Ureter (tissue), 1 donor: Measurements from ENCODE around the gene DOCK7. TPM values are rescaled to one million over a fixed set of nuclear protein-coding genes. Genes with fewer than 3 reads are reported as not detected.
"Not testable (repeated sequence)": the region's sequence is repeated elsewhere in the genome, so short reads cannot be mapped to it uniquely, and the experiment has no call there.

Experiments
- DNase-seq: peaks from one replicate; pipeline ENCODE4 v3.0.0-alpha.2; 2020; ENCODE audit warnings: low spot score
- total RNA-seq: library from RNA; stranded (reverse); gene quantifications from one replicate; pipeline ENCODE4 v1.2.4, GENCODE V29; 2023
- donor health status: DM: yes; HTN: yes; CAD: no.

Gene DOCK7
- total RNA-seq, 1 donor from 2014 or later: 61.4 TPM

DNA sequence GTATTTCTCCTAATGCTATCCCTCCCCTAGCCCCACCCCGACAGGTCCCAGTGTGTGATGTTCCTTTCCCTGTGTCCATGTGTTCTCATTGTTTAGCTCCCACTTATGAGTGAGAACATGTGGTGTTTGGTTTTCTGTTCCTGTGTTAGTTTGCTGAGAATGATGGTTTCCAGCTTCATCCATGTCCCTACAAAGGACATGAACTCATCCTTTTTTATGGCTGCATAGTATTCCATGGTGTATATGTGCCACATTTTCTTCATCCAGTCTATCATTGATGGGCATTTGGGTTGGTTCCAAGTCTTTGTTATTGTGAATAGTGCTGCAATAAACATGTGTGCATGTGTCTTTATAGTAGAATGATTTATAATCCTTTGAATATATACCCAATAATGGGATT, 77.6 kb downstream of the DOCK7 start:
- not testable (repeated sequence) for DNase-seq

DNA sequence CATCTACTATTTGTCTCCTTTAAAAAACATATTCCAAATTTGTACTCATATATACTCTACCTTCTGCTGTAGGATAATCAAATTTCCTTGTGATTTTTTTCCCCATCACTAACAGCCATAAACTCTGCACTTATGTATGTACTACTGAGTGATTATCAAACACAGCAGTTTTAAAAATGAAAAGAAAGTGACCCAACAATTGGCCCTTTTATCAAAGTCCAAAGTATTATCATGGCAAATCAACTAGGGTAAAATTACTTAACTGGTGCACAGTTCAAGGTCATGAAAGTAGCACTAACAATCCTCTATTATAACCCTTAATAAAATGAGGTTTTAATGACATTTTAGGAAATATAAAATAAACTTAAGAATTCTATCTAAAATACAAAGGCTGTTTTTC, 79.3 kb downstream of the DOCK7 start:
- no peak for DNase-seq

DNA sequence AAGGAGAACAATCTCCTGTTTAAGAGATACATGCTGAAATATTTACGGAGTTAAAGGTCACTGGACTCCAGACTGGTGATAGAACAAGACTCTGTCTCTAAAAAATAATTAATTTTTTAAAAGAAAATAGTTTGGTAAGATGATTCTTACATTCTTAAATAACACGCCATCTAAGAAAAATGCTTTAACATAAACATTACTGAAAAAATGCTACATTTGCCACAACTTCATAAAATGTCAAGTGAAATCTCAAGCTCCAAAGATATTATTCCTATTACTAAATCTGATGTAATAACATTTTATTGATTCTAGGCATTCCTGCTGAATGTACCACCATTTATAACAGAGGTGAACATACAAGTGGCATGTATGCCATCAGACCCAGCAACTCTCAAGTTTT, 86.7 kb downstream of the DOCK7 start:
- no peak for DNase-seq

- DNase-seq: no peak
Measured at GRCh38 chr1:62599044-62599443, 89.1 kb downstream of the DOCK7 start.

GRCh38 chr1:62597281-62597680, 90.9 kb downstream of the DOCK7 start, which contains the start of gene ANGPTL3:
Gene ANGPTL3 (plus strand): TSS chr1:62597520. CDS start chr1:62597567, 47 bp downstream.
- DNase-seq: no peak

DNA sequence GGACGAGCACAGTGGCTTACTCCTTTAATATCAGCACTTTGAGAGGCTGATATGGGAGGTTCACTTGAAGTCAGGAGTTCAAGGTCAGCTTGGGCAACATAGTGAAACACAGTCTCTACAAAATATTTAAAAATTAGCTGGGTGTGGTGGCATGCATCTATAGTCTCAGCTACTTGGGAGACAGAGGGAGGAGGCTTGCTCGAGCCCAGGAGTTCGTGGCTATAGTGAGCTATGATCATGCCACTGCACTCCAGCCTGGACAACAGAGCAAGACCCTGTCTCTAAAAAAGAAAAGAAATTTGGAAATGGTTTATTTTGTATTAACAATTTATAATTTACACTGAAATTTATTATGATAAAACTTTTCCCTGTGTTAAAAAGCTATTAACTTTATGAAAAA, 92.5 kb downstream of the DOCK7 start:
- no peak for DNase-seq

- no peak for DNase-seq
Measured at GRCh38 chr1:62593825-62594394, 94.3 kb downstream of the DOCK7 start.

DNA sequence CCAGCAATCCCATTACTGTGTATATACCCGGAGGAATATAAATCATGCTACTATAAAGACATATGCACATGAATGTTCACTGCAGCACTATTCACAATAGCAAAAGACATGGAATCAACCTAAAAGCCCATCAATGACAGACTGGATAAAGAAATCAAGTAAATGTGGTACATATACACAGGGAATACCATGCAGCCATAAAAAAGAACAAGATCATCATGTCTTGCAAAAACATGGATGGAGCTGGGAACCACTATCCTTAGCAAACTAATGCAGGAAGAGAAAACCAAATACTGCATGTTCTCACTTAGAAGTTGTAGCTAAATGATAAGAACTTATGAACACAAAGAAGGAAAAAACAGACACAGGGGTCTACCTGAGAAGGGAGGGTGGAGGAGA, 97.2 kb downstream of the DOCK7 start:
- DNase-seq: no peak

GRCh38 chr1:62590255-62590969, 97.8 kb downstream of the DOCK7 start:
- no peak for DNase-seq

DNA sequence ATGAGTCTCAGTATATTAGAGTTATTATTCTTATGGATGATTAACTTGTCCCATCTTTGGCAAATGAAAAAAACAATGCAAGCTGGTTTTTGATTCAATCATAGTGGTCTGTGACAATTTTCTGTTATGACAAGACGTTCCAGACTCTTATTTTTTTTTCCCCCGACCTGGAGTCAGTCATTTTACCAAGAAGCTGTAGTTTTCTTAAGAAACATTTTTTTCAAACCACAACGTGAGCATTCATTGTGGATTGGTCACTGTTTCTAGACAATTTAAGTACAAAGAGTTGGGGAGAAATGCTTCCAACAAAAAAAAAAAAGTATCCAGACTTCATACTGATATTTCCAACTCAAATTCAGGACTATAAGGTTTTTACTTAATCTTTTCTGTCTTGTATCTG, 98.9 kb downstream of the DOCK7 start:
- no peak for DNase-seq

- no peak for DNase-seq
Measured at GRCh38 chr1:62588000-62588399, 100.2 kb downstream of the DOCK7 start.

DNA sequence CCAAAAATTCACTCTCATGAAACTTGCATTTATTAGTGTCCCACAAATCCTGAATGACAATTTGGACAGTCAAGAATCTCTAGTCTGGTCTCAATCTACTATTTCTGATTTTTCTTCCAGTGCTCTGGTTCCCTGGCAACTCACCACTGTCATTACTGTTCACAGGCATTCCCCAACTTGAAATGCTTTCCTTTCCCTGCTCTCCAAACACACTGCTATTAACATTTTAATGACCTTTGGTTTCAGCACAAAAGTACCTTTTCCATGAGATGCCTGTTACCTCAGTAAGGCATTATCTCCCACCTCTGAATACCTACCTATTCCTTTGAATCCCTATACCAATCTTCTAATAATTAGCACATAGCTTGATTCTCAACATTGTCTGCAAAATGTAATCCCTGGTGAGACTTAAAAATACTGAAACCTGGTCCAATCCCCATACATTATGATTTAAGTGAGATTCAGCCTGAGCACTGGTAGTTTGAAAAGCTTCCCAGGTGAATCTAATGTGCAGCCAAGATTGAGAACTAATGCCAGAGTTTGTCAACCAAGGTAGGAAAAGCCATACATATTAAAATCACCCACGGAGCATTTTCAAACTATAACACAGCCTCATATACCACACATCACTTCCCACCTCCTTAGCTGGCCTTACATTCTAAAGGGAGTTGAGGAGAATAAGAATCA, 102.6 kb downstream of the DOCK7 start:
- DNase-seq: no peak

DNA sequence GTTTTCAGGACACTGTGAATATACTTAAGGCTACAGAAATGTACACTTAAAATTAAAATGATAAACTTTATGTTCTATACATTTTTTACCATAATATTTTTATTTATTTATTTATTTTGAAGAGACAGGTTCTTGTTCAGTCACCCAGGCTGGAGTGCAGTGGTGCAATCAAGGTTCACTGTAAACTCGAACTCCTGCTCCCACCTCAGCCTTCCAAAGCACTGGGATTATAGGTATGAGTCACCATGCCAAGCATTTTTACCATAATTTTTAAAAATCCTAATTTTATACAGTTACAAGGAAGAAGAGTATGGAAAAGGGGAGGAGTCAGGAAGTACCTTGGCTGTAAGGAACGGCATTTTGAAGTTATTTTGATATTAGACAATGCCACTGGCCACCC, 114.5 kb downstream of the DOCK7 start:
- DNase-seq: no peak

- DNase-seq: no peak
Measured at GRCh38 chr1:62572476-62572875, 115.7 kb downstream of the DOCK7 start.

GRCh38 chr1:62571517-62571916, 116.7 kb downstream of the DOCK7 start:
- not testable (repeated sequence) for DNase-seq

DNA sequence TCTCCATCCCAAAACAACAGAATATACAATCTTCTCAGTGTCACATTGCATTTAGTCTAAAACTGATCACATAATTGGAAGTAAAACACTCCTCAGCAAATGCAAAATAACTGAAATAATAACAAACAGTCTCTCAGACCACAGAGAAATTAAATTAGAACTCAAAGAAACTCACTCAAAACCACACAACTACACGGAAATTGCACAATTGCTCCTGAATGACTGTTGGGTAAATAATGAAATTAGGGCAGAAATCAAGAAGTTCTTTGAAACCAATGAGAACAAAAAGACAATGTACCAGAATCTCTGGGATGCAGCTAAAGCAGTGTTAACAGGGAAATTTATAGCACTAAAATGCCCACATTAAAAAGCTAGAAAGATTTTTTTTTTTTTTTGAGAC, 120.3 kb downstream of the DOCK7 start:
- not testable (repeated sequence) for DNase-seq

GRCh38 chr1:62567182-62567581, 121.0 kb downstream of the DOCK7 start:
- not testable (repeated sequence) for DNase-seq

DNA sequence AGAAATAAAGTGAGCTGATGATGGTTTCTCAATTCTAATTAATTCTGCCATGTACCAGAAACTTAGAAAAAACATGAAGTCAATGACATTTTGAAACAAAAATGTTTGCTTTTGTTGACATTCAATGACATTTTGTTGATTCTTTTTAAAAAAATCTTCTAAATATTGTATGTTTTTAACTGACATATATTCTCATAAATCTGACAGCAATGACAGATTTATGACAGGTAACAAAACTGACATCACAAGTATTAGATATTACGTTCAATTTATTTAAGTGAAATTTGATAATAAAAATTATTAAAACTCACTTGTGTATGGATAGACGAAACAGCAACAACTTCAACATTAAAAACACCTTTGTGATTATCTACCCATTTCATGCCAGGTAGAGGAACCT, 126.9 kb downstream of the DOCK7 start:
- DNase-seq: no peak

GRCh38 chr1:62544570-62544969, 143.6 kb downstream of the DOCK7 start:
- DNase-seq: no peak

DNA sequence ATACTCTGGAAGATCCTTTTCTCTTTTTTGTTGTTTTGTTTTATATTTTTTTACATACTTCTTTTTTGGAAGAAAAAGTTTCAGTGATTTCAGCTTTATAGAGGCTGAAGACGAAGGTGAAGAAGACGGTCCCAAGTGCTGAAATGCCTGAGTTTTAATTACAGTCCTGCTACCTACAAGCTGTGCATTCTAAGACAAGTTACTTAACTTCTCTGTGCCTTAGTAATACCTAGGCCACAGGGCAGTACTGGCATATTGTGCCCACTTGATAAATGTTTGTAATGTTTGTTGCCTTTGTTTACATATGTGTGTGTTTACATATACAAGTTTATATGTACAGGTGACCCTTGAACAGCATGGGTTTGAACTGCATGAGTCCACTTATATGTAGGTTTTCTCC, 147.1 kb downstream of the DOCK7 start:
- DNase-seq: no peak

DNA sequence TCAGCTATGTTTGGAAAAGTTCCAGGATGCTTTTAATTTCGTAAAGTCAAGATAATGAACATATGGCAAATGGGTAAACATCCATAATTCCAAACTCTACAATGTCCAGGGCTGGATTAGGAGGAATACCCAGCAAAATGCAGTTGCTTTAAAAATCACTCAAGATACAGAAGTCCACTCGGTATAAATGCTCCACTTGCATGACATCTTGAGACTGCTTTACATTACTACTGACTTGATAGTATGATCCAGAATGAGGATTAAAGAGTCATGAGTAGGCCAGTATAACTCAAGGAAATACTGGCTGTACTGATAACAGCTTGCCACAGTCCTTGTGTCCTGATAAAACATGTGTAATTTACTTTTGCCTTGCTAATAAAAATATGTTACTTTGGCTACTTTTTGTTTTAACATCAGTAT, 149.1 kb downstream of the DOCK7 start:
- DNase-seq: no peak

GRCh38 chr1:62536865-62537264, 151.3 kb downstream of the DOCK7 start:
- DNase-seq: no peak

DNA sequence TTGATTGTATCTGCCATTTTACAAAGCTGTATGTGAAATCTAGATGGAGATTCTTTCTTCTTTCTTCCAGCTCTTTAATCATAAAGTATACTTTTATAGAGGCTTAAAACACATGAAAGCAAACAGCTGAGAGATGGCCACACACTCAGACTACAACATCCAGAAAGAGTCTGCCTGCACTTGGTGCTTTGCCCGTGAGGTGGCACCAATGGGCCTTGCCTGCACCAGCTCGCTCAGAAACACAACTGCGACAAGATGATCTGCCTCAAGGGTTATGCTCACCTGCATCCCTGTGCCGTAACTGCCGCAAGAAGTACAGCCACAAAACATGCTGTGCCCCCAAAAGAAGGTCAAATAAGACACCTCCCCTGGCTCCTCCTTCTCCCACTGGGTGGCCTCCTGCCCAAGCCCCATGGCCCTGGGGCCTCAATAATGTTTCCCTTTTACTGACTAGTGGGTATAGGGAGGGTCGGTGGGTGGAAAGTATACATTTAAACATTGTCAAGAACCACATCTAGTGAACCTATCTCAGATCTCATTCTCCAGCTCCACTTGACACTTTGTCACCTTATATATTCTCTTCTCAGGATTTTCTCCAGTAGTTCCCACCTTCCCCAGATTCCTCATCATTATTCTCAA, 157.6 kb downstream of the DOCK7 start:
- no peak for DNase-seq
